Mesenteric fat pad (tissue), 1 donor: ENCODE data around the gene TACC2. TPM values are rescaled to one million over a fixed set of nuclear protein-coding genes. Genes with fewer than 3 reads are reported as not detected.
"Not testable (repeated sequence)": the region's sequence is repeated elsewhere in the genome, so short reads cannot be mapped to it uniquely, and the experiment has no call there.

ENCODE experiments used
- DNase-seq: peaks from one replicate; pipeline ENCODE4 v3.0.0-alpha.2; 2020; ENCODE audit warnings: low spot score
- total RNA-seq: library from RNA; stranded (reverse); fragmentation: NEBNext Ultra II Directional; extraction: Animal tissue kit (Norgen Biotek cat#: 25700); gene quantifications from one replicate; pipeline ENCODE4 v1.2.1, GENCODE V29; 2021
- donor health status: DM: yes; HTN: yes; CAD: no.

TACC2 gene
- total RNA-seq, 1 donor from 2014 or later = 31.0 TPM

- DNase-seq = no peak
Measured at GRCh38 chr10:122057841-122058413, 69.0 kb downstream of the TACC2 start.

- DNase-seq = peak; percentile 39
Measured at GRCh38 chr10:122060250-122060649, 71.3 kb downstream of the TACC2 start.

- DNase-seq = peak; percentile 90
Measured at GRCh38 chr10:122062831-122063674, 74.1 kb downstream of the TACC2 start.

DNA sequence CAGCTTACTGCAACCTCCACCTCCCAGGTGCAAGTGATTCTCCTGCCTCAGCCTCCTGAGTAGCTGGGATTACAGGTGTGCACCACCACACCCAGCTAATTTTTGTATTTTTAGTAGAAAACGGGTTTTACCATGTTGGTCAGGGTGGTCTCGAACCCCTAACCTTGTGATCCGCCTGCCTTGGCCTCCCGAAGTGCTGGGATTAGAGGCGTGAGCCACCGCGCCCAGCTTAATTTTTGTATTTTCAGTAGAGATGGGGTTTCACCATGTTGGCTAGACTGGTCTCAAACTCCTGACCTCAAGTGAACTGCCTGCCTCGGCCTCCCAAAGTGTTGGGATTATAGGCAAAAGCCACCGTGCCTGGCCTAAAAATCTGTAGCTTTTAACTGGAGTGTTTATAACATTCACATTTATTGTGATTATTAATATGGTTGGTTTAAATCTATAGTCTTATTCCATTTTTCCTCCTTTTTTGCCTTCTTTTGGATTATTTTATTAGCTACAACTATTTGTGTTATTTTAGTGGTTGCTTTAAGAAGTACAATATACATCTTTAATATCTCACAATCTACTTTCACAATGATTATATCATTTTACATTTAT is 77.5 kb downstream of the TACC2 start:
- not testable (repeated sequence) for DNase-seq

DNA sequence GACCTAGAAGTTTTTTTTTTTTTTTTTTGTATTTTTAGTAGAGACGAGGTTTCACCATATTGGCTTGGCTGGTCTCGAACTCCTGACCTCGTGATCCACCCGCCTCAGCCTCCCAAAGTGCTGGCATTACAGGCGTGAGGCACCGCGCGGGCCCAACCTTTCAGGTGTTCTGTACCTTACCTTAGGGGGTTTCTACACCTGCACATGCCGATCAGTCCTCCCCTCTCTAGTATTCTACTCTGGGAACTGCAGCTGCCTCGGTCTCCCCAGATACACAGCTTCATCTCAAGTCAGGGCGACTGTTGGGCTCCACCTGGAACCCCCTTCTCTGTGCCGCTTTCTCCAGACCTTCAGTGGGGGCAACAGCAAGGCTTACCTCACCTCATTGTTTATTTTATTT is 79.9 kb downstream of the TACC2 start:
- DNase-seq = no peak

DNA sequence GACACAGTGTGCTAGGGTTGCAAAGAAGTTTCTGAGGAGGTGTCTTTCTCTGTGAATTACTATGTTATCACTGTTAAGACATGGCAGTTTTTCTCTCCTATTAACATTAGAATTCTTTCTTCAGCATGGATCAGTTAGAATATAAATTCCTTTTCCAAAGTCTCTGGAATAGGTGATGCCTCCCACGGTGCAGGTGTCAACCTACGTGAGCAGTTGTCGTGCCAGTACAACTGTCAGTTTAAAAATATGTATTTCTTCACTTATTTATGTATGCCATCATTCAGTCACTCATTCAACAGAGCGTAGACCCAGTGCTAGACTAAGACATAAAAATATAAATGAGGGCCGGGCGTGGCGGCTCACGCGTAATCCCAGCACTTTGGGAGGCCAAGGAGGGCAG is 83.5 kb downstream of the TACC2 start:
- DNase-seq = peak; percentile 20

GRCh38 chr10:122073508-122073907 is 84.5 kb downstream of the TACC2 start:
- peak; percentile 9 for DNase-seq

DNA sequence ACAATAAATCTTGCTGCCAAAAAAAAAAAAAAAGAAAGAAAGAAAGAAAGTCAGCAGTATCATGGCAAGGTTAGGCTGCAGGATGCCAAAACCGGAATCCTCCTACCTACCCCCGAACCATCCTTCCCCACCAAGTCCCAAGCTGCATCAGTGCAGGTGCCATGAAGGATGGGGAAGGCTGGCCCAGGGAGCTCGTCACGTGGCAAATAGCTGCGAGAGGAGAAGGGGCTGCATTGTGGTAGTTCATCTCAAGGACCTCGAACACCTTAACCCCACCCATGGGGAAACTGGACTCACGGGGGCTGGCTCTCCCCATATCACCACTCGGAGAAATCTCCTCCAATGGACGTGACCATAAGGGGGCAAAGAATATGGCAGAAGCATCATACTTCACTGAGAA is 86.2 kb downstream of the TACC2 start:
- DNase-seq = peak; percentile 62

- peak; percentile 57 for DNase-seq
Measured at GRCh38 chr10:122075876-122076275, 86.9 kb downstream of the TACC2 start.

DNA sequence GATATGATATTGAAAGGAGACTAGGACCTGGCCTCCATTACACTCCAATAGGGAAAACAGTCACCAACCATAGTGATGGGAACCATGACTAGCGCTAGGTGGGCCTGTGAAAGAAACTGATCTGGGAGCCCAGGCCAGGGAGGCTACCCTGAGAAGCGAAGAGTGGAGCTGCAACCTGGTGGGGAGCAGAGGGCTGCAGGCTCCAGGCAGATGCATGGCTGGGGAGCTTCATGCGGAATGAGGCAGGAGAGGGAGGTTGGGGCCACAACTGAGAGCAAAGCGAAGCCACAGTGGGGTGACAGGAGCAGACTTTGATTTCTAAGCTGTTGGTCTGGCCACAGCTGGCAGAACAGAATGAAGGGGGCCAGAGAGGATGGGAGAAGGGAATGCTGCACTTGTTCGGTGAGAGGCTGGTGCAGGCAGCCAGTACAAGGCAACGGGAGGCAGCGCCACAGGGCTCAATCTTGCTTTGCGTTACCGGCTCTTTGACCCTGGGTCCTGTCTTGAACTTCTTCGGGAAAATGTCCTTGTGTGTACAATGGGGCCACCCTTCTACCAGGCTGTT is 88.4 kb downstream of the TACC2 start:
- no peak for DNase-seq

GRCh38 chr10:122078326-122078725 is 89.4 kb downstream of the TACC2 start:
- DNase-seq = no peak

DNA sequence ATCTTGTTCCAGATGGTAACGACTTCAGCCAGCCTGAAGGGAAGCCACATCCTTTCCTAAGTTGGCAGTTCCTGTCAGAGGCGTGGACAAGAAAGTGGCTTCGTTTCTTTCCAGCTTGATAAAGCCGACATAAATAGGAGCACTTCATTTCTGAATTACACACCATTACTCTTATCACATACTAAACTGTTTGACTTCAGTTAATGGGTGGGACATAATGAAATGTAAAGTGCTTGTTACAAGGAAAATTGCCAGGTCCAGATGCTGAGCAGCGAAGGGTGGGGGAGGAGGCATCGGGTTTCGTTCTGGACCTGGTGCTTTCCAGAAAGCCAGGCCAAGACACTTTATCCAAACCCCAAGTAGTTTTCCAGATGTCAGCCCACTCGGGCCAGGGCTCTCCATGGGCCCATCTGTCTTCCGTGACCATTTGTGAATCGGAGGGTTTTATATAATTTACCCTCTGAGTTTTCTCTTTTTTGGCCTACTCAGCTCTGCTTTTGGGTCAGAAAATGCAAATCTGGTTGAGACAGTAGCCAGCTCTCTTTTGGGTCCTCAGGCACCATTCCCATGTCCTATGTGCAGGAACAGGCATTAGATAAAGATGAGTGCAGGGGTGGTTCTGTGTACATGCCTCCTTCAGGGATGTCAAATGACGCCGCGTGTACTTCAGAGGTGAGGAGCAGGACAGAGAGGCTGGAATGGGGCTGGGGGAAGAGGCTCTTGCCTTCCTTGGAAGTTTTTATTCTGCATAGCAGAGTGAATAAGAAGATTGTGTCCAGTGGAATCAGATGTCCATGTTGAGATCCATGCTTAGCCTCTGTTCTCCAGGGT is 90.2 kb downstream of the TACC2 start:
- no peak for DNase-seq

DNA sequence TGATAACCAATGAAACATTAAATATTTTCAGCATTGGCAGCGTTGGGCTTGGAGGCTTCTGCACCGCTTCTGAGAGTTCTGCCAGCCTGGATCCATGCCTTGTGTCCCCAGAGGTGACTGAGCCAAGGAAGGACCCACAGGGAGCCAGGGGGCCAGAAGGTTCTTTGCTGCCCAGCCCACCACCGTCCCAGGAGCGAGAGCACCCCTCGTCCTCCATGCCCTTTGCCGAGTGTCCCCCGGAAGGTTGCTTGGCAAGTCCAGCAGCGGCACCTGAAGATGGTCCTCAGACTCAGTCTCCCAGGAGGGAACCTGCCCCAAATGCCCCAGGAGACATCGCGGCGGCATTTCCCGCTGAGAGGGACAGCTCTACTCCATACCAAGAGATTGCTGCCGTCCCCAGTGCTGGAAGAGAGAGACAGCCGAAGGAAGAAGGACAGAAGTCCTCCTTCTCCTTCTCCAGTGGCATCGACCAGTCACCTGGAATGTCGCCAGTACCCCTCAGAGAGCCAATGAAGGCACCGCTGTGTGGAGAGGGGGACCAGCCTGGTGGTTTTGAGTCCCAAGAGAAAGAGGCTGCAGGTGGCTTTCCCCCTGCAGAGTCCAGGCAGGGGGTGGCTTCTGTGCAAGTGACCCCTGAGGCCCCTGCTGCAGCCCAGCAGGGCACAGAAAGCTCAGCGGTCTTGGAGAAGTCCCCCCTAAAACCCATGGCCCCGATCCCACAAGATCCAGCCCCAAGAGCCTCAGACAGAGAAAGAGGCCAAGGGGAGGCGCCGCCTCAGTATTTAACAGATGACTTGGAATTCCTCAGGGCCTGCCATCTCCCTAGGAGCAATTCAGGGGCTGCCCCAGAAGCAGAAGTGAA is 93.9 kb downstream of the TACC2 start:
- DNase-seq = no peak

DNA sequence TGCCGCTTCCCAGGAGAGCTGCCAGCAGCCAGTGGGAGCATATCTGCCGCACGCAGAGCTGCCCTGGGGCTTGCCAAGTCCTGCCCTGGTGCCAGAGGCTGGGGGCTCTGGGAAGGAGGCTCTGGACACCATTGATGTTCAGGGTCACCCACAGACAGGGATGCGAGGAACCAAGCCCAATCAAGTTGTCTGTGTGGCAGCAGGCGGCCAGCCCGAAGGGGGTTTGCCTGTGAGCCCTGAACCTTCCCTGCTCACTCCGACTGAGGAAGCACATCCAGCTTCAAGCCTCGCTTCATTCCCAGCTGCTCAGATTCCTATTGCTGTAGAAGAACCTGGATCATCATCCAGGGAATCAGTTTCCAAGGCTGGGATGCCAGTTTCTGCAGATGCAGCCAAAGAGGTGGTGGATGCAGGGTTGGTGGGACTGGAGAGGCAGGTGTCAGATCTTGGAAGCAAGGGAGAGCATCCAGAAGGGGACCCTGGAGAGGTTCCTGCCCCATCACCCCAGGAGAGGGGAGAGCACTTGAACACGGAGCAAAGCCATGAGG is 94.6 kb downstream of the TACC2 start:
- DNase-seq = no peak

GRCh38 chr10:122084286-122085041 is 95.5 kb downstream of the TACC2 start:
- no peak for DNase-seq

DNA sequence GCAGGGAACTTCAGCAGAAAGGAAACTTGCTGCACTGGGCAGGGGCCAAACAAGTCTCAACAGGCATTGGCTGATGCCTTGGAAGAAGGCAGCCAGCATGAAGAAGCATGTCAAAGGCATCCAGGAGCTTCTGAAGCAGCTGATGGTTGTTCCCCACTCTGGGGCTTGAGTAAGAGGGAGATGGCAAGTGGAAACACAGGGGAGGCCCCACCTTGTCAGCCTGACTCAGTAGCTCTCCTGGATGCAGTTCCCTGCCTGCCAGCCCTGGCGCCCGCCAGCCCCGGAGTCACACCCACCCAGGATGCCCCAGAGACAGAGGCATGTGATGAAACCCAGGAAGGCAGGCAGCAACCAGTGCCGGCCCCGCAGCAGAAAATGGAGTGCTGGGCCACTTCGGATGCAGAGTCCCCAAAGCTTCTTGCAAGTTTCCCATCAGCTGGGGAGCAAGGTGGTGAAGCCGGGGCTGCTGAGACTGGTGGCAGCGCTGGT is 96.5 kb downstream of the TACC2 start:
- no peak for DNase-seq

GRCh38 chr10:122086416-122087240 is 97.7 kb downstream of the TACC2 start:
- no peak for DNase-seq

GRCh38 chr10:122087436-122087835 is 98.5 kb downstream of the TACC2 start:
- no peak for DNase-seq
